PFSK-1 (cell line): Measurements from ENCODE around the gene TSPAN32.

Experiments used
- POLR2AphosphoS5 ChIP-seq: IDR thresholded peaks from 2 replicates; pipeline ENCODE4 v1.6.1; 2012; ENCODE audit warnings: low read depth, mild to moderate bottlenecking, control low read depth, low read length, moderate library complexity
- REST ChIP-seq, 2 experiments: IDR thresholded peaks; 2 replicates each; pipeline versions ENCODE4 v1.6.1 to v1.8.0; 2011 to 2012; ENCODE audit warnings: low read depth in 2 of 2, low read length in 2 of 2, control low read depth in 1 of 2, inconsistent platforms in 1 of 2, mild to moderate bottlenecking in 1 of 2, moderate library complexity in 1 of 2; ENCODE audit not compliant: insufficient read depth in 1 of 2
- SIN3A ChIP-seq: IDR thresholded peaks from 2 replicates; pipeline ENCODE4 v1.6.1; 2012; ENCODE audit warnings: mild to moderate bottlenecking, low read length, moderate library complexity, borderline replicate concordance; ENCODE audit not compliant: insufficient read depth
- TAF1 ChIP-seq: IDR thresholded peaks from 2 replicates; pipeline ENCODE4 v1.6.1; 2012; ENCODE audit warnings: low read length, control low read depth, borderline replicate concordance; ENCODE audit not compliant: insufficient read depth

GRCh38 chr11:2325123-2325522 lies 23.3 kb downstream of the TSPAN32 start:
- TF ChIP-seq SIN3A (no peak), REST (IDR thresholded peaks at IDR 0.05; ENCODE audit: insufficient read depth in 1 of 2, low read depth in 2 of 2, low read length in 2 of 2) (no peak), POLR2AphosphoS5 (no peak), TAF1 (no peak)
